Measurements from ENCODE around the gene WDR90.

DNA sequence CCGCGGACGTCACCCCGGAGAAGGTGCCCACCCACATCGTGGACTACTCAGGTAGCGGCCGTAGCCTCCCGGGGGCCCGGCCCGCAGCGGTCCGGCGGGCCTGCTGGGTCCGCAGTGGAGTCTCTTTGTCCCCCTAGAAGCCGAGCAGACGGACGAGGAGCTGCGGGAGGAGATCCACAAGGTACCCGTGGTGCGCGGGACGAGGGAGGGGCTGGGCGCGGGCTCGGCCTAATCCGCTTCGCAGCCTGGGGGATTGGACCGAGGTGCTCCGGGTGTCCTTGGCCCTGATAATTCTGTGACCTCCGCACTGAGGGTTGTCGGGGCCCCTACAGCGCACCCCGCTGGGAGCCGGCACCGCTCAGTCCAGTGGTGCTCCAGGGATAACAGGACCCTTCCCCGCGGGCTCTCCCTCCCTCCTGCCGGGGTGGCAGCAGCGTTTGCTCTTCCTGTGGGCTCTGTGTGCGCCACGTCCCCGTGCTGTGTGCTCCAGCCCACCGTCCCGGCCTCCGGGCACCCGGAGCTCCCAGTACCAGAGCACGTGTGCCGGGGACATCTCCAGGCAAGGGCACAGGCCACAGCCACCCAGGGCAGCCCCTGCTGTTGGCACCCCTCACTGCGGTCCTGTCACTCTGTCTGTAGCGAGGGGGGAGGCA, 19.5 kb downstream of the WDR90 start:
- no peak for TF ChIP-seq CTCF (IDR thresholded peaks at IDR 0.05 in 2 of 3, conservative IDR thresholded peaks at IDR 0.05 in 1 of 3; ENCODE audit: control insufficient read depth in 2 of 3, extremely low read depth in 1 of 3, insufficient read depth in 1 of 3, low read depth in 3 of 3, low read length in 3 of 3)
- TF ChIP-seq MLLT1 (IDR thresholded peaks at IDR 0.05) = no peak
- no peak for TF ChIP-seq CEBPB (IDR thresholded peaks at IDR 0.05; ENCODE audit: borderline replicate concordance in 1 of 2, low read depth in 2 of 2, low read length in 2 of 2)
- TF ChIP-seq, protein P1, sequence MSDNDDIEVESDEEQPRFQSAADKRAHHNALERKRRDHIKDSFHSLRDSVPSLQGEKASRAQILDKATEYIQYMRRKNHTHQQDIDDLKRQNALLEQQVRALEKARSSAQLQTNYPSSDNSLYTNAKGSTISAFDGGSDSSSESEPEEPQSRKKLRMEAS (IDR thresholded peaks at IDR 0.05; ENCODE audit: low read depth, low read length) = no peak
- TF ChIP-seq SMARCA5 (IDR thresholded peaks at IDR 0.05) = no peak
- no peak for TF ChIP-seq REST (IDR thresholded peaks at IDR 0.05; ENCODE audit: low read depth, low read length)
- TF ChIP-seq RAD21 (IDR thresholded peaks at IDR 0.05; ENCODE audit: insufficient read depth, low read depth, low read length) = no peak
